ENCODE results near the gene ASCL1. TPM values are rescaled to one million over a fixed set of nuclear protein-coding genes. Genes with fewer than 3 reads are reported as not detected.

The ASCL1 gene
- total RNA-seq, 1 experiment from 2014 or later = not detected

DNA sequence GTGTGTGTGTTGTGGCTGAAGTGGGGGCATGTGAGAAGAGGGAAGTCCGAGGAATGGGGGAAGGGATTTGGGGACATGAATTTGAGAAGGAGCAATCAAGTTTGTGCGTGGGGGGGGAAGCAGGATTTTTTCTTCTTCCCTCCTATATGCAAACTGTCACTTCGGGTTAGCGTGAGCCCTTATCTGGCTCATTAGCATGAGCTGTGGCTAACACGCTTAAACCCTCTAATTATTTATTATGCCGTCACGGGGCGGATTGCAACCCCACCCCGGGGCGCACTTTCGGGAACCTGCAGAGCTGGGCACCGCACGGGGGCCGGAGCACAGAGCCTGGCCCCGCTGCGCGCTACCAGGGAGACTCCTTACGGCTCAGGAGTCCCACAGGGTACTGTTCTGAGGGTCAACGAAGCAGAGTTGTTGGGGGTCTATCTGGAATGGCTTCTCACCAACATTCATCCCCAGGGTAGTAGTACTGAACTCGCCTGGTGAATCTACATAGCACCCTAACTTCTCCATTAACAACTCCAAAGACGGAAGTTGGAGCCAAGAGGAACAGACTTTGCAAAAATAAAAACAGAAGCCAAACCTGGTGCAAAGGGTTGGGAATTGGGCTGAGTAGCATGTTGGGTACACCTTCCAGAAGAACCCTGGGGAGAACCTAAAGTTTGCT, 6.4 kb upstream of the ASCL1 start:
- DNase-seq (ENCODE audit: low read depth) = no peak

DNA sequence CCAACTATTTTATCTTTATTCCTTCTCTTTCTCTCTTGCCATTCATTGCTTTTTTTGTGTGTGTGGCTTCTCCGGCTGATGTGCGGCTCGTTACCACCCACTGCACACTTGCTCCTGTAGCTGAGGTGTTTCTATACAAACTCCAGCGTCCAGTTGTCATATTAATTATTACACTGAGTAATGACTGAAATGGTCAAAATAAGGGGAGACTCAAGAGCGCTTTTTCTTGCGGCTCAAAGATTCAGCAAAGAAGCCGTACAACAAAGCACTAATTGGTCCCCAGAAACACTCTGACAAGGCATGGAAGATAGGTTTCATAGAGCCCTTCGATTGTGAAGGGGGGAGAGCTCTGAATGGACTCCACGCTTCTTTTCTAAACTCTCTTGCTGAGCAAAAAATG, 5.6 kb upstream of the ASCL1 start:
- no peak for DNase-seq (ENCODE audit: low read depth)

DNA sequence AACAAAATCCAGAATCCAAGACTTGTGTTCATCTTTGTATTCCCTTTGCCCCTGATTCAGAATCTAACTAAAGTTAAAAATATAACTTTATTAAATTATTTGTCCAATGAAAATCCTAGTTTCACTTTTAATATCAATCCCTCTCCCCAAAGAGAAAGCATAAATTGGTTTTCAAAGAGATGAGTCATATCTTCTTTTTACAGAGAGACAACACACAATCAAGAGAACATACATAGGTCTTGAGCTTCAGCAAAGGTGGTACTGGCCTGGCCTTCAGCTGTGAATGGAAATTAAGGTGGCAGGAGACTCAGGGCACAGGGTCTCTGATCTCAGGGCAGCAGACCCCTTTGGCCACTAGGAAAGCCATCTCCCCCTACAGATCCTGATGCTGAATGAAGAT, 4.3 kb upstream of the ASCL1 start:
- no peak for DNase-seq (ENCODE audit: low read depth)

DNA sequence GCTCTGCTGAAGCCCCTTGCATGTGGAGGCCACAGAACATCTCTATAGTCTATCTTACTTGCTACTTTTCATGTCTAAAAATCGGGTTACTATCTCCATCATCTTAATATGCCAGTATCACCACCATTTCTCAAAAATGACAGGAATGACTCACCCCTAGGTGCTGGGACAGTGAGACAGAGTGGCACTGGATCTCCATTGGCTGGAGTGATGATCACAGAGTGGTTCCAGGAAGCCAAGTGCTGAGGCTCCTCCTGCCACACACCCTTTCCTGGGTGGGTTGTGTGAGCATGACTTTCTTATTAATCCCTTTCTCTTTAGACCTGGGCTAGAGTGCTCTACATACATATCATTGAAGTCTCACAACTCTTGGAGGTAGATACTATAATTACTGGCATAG, 3.3 kb upstream of the ASCL1 start:
- DNase-seq (ENCODE audit: low read depth) = no peak

DNA sequence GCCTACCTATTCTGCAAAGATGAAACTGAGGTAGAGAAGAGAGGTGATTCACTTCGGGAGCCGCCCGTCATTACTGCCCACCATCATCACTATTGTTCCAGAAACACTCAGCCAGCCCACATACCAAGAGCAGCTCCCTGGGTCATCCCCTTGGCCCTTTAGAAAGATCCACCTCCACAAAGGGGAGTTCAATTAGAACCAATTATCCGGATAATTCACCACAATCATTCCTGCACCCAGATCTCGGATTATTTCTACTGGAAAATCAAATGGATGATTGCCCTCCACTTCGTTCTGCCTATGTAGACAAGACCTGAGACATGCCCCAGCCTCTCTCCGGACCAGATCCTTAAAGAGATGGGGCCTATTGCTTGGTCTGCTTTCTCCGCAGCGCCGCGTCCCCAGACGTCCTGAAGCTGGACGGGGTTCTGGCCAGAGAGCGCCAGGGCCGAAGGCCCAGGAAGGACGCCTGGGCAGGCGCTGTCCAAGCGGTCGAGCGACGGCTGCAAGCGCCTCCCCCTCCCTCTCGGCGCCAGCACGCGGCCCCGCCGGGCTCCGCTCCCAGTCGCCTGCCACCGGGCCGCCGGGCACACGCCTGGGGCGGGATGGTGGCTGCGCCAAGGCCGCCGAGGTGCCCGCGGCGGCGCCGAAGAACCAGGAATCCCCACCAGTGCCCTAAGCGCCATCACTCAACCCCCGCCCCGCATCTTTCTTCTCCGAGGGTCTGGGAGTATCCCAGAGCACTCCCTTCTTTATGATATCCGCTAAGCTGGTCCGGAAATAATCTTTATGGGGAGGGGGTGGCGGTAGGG, 1.3 kb upstream of the ASCL1 start:
- DNase-seq (ENCODE audit: low read depth) = no peak

DNA sequence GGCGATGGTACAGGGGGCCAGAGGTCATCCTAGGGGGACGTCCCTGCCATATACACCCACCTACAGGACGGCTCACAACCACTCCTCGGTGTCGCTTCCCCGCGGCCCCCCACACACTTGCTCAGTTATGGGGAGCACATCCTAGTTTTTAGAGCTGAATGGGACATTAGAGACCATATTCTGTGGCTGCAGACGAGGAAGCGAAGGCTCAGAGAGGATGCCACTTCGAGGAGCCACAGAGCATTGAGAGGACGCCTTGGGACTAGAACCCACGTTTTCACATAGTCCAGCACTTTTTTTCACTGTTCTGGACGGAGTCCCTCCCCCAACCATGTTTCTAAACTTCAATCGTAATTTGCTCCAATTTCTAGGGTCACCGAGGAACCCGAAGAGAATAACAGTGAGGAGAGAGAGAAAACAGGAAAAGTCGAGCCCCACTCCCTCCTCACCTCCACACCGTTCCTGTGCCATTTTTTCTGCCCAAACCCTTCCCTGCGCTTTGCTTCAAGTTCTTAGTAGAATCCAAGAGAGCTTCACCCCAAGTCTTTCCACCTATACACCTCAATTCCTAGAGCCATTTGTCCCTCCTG, 641 bp upstream of the ASCL1 start:
- DNase-seq (ENCODE audit: low read depth) = no peak

DNA sequence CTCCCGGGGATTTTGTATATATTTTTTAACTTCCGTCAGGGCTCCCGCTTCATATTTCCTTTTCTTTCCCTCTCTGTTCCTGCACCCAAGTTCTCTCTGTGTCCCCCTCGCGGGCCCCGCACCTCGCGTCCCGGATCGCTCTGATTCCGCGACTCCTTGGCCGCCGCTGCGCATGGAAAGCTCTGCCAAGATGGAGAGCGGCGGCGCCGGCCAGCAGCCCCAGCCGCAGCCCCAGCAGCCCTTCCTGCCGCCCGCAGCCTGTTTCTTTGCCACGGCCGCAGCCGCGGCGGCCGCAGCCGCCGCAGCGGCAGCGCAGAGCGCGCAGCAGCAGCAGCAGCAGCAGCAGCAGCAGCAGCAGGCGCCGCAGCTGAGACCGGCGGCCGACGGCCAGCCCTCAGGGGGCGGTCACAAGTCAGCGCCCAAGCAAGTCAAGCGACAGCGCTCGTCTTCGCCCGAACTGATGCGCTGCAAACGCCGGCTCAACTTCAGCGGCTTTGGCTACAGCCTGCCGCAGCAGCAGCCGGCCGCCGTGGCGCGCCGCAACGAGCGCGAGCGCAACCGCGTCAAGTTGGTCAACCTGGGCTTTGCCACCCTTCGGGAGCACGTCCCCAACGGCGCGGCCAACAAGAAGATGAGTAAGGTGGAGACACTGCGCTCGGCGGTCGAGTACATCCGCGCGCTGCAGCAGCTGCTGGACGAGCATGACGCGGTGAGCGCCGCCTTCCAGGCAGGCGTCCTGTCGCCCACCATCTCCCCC, 777 bp downstream of the ASCL1 start:
- DNase-seq (ENCODE audit: low read depth) = no peak

DNA sequence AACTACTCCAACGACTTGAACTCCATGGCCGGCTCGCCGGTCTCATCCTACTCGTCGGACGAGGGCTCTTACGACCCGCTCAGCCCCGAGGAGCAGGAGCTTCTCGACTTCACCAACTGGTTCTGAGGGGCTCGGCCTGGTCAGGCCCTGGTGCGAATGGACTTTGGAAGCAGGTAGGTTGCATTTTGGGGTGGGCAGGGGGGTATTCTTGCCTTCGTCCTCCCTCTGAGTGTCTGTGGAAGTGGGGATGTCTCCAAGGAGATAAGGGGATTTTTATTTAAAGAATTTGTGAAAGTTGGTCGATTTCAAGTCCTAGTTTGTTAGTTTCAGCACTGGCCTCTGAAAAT, 1.3 kb downstream of the ASCL1 start:
- no peak for DNase-seq (ENCODE audit: low read depth)

DNA sequence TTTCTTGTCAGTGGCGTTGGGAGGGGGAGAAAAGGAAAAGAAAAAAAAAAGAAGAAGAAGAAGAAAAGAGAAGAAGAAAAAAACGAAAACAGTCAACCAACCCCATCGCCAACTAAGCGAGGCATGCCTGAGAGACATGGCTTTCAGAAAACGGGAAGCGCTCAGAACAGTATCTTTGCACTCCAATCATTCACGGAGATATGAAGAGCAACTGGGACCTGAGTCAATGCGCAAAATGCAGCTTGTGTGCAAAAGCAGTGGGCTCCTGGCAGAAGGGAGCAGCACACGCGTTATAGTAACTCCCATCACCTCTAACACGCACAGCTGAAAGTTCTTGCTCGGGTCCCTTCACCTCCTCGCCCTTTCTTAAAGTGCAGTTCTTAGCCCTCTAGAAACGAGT, 1.9 kb downstream of the ASCL1 start:
- no peak for DNase-seq (ENCODE audit: low read depth)

DNA sequence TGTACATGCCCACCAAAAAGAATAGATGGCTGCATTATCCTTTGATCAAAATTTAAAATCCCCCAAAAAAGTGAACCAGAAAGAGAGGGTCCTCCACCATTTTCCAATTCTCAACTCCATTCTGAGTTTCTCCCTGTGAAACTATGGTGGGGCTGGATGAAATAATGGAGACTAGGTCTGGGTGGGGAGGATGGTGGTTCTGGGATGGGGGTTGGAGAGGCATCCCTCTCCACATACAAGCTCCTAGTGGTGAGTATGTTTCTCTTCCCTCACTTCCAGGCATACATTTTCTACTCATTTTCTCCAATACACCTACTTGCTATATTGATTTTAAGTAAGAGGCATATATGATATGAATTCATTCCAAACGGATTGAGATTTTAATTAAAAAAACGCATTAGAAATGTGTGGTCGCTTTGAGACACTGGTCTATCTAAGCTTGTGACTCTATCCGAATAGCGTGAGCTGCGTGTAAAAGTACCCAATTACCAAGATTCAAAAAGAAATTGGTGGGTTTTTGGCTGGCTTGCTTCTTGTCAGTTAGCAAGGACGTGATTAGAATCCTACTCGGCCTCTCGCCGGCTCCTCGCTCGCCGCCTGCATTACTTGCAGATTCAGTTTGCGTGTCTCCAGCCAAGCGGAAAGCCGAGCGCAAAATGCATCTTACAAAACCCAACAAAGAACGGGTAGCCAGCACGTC, 3.4 kb downstream of the ASCL1 start:
- no peak for DNase-seq (ENCODE audit: low read depth)

DNA sequence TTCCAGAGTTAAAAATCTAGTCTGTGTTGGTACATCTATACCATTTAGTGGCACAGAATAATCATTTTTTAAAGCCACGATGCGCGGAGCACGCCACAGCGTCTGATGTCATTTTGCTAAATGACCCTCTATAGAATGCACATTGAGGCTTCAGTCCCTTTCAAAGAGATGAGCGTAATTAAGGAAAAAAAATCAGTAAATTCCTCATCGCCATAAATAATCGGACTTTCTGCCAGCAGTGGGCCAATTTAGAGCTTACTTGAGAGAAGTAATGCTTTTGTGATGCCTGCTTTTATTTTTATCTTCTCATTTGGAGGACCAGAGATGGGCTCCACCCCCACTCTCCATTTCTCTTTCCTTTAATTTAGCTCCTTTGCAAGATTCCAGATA, 4.0 kb downstream of the ASCL1 start:
- DNase-seq (ENCODE audit: low read depth) = no peak

DNA sequence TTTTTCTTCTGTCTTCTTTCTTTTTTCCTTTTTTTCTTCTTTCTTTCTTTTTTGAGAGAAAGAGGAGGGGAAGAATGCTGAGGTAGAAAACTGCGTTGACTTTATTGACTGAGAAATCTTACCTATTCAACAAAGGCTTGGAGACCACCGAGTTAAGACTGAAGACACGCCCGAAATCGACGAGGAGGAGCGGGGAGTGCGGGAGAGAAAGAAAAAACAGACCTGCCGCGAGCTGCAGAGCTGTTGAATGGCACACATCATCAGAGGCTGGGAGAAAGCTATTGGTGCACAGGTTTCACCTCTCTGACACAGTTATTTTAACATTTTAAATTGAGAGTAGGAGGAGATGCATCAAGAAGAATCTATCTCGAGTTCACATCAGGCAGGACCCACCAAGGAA, 5.1 kb downstream of the ASCL1 start:
- DNase-seq (ENCODE audit: low read depth) = no peak

DNA sequence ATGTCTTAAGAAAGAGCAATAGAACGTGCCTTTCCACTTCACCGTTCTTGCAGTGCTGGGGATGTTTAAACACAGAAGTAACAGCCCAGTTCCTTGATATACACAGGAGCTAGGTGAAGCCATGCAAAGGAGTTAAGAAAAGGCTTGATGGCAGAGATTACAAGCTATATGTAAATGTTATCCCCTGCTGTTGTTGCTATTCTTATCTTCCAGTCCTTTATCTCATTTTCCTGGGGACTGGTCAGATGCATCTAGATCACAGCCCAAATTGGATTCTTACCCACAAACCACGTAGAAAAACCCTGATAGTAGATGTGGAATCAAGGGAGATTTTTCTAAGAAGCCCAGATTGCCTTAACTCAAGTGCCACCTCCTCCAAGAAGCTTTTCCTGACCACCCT, 5.5 kb downstream of the ASCL1 start:
- no peak for DNase-seq (ENCODE audit: low read depth)

DNA sequence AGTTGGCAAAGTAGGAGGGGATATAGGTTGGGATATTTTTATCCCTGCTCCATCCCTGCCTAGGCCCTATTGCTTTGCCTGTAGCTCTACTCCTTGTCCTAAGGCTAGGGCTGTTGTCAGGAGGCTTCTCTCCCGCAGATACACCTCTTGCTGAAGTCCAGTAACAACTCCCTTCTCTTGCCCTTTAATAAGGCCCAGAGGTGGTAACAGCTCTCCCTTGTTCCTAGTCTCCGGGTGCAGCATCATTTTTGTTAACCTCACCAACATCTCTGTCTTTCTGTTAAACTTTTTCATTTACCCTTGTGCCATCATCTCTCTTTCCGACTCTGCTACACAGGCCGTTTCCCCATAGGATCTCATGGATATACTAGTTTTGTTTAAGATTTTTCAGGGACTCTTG, 6.3 kb downstream of the ASCL1 start:
- no peak for DNase-seq (ENCODE audit: low read depth)

DNA sequence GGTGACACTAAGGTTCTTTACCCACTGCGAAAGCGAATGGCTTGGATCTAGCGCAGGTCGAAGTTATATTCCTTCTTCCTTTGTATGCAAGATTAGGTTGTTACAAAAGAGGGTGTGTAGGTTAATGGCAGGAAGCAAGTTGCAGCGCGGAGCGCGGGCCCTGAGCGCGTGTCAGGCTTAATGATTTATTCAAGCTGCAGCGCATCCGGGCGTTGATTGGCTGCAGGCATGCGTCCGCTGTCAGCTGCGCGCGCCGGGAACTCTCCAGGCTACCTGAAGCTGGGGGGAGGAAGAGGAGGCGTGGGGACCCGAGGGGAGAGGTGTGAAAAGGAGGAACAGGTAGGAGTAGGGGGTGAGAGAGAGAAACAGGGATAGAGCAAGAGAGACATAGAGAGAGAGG, 7.4 kb downstream of the ASCL1 start:
- no peak for DNase-seq (ENCODE audit: low read depth)

DNA sequence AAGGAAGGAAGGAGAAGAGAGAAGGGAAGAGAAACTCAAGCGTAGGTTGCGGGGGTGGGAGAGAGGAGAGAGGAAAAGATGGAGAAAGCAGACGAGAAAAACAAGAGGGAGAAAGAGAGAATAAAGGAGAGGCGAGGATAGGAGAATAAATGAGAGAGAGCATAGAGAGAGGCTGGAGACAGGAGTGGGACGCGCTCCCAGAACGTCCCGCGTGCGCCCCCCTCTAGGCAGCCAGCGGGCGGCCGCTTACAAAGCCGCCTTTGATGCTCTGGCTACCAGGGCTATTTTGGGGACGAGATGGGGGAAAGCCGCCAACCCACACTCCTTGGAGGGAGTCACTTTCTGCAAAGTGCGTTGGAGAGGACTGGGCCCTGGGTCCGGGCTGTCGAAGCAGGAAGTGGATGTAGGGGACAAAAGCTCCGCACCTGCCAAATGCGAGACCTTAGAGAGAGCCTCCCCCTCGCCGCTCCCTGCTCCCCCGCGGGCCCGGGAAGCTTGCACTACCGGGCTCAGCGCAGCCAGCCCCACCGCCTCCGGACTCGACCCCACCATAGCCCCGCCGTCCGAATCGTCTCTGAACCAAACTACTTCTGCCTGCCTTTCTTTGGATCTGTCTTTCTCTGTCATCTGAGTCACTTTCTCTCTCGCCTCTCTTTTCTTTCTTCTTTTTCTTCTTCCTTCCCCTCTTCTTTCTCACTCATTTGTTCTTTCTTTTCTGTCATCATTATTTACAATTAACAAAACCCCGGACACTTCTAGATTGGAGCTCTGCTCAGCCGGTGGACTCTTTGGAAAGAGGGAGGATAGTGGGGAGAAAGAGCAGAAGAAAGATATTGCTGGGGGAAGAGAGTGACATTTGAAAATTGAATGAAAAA, 8.0 kb downstream of the ASCL1 start:
- no peak for DNase-seq (ENCODE audit: low read depth)

DNA sequence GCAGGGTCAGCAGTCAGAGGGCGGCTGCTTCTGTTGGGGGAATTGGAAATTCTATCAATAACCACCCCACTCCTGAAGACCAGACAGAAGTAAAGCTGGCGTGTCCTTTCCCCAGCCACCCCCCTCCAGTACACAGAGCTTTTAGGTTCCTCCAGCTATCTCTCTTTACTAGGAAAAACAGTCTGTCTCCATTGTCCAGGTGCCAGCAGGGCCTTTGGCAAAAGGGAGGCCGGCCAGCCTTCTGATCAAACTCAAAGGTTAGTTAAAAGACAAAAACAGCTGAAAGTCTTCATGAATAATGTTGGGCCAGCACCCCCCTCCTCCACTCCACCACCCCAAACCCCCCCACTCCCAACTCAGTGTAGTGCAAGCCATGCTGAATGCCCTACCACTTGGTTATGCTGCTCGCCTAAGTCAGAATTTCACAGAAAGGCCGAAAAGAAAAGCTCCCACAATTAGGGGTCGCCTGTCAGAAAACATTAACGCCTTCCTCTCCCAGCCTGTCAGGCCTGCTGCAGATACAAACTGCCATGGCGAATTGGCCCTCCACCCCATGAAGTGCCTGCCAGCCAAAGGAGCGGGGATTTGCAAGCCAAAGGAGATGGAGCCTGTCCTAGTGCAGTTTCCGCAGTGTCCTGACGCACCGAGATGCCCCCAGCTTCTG, 8.9 kb downstream of the ASCL1 start:
- no peak for DNase-seq (ENCODE audit: low read depth)

DNA sequence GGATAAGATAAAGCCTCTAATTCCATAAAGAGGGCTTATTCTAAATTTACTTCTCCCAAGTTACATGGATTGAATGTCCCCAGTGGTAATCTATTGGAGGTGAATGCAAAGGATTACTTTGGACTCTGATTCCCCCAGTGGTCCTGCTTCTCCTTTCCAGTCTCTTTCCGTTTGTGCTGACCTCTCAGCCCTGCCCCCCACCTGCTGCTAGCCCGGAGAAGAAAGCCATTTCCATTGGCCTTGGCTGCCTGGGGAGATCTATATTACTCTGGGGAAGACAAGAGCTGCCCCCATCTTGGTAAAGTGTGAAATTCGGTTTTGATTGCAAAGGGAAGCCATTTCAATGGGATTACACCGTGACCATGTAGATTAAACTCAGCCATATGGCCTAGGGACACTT, 13.3 kb downstream of the ASCL1 start:
- DNase-seq (ENCODE audit: low read depth) = no peak

DNA sequence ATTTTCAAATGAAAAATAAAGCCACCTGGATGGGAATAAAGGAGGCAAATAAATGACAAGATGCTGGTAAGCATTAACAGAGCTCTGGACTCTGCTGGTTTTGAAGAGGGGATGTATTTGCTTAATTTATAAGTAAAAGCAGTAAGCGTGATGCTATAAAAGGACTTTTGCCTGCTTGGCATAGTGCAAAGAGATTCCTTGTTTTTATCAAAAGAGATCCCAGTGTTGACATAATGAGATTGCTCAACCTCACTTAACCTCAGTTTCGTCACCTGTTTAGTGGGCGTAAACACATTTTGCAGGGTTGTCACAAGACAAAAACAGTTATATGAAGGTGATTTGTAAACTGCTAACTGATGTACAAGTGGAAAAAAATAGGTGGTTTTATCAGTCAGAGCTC, 13.8 kb downstream of the ASCL1 start:
- no peak for DNase-seq (ENCODE audit: low read depth)

DNA sequence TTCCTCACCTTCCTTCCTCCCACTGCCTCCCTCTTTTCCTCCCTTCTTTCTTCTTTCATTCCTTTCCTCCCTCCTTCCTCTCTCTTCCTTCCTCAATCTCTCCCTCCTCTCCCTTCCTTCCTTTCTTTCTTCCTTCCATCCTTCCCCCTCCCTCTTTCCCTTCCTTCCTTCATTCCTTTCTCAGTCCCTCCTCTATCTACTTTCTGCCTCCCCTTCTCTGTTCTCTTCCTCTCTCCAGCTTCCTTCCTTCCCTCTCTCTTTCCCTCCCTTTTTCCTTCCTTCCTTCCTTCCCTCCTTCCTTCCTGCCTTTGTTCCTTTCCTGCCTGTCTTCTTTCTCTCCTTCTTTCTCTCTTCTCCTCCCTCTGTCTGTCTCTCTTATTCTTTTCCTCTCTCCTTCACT, 16.1 kb downstream of the ASCL1 start:
- DNase-seq (ENCODE audit: low read depth) = no peak
